NT2/D1 (cell line): ENCODE results near the gene CDH26.

Experiments
- SUZ12 ChIP-seq: IDR thresholded peaks from 2 replicates; pipeline ENCODE4 v1.6.1; 2011; ENCODE audit not compliant: insufficient read length, insufficient read depth; ENCODE audit errors: extremely low read depth
- YY1 ChIP-seq: IDR thresholded peaks from 2 replicates; pipeline ENCODE4 v1.6.1; 2011; ENCODE audit not compliant: insufficient read length, insufficient read depth

DNA sequence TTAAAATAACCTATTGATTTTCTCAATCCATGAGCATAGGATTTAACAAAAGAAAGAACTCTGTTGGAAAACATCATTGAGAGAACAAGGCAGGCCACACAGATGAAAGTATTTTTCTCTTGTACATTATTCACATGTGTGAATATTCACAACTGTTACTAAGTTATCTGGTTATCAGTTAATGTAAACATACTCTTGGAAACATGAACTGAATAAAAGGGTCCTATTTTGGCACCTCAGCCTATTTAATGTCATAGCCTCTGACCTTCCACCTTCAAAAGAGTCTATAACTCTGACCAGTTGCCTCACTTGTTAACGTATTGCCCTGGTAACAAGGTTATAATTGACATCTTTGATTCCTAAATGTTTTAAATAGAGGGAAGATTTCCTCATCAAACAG lies 32.9 kb upstream of the CDH26 start:
- TF ChIP-seq YY1 = no peak
- no peak for TF ChIP-seq SUZ12
